Stimulated activated naive CD8-positive, alpha-beta T cell treated with anti-CD3 and anti-CD28 coated beads, Interleukin-15, amount 100 ng/mL, for 72 hours (primary cell): ENCODE data around the gene RCVRN.

Experiments
- ATAC-seq: fragments of 150-1000 bp; cut with Tn5 transposase; 2 replicates; pipeline ENCODE4 v1.10.0; 2021; ENCODE audit warnings: mild to moderate bottlenecking, moderate library complexity
- DNase-seq, 2 donors: peaks; one replicate each; pipeline ENCODE4 v3.0.0; 2021 to 2022
- H3K27ac Mint-ChIP-seq, 2 donors: one replicate each; pipeline ENCODE4 v1.8.0; 2022; ENCODE audit warnings: mild to moderate bottlenecking in 2 of 2, mixed read lengths in 2 of 2, moderate library complexity in 2 of 2
- H3K27me3 Mint-ChIP-seq: one replicate; pipeline ENCODE4 v1.8.0; 2022; ENCODE audit warnings: mixed read lengths
- H3K4me1 Mint-ChIP-seq: one replicate; pipeline ENCODE4 v1.8.0; 2022; ENCODE audit warnings: mild to moderate bottlenecking, mixed read lengths
- H3K4me3 Mint-ChIP-seq, 2 donors: one replicate each; pipeline ENCODE4 v1.8.0; 2022; ENCODE audit warnings: mild to moderate bottlenecking in 2 of 2, mixed read lengths in 2 of 2, moderate library complexity in 1 of 2
- H3K9me3 Mint-ChIP-seq, 2 donors: one replicate each; pipeline ENCODE4 v1.8.0; 2022; ENCODE audit warnings: mixed read lengths in 2 of 2

The RCVRN gene

GRCh38 chr17:9905078-9905415 lies at the start of gene RCVRN:
TSS of gene RCVRN (minus strand) at chr17:9905271. CDS start at chr17:9905180, 91 bp downstream.
- Mint-ChIP-seq H3K4me1 (no peaks in the 10 kb centered on the region), H3K27ac (peak within 1 kb of the TSS in 1 of 2 donors; percentile 49), H3K4me3 (no peak within 1 kb of the TSS), H3K27me3 (peaks cover 29% of the 10 kb centered on the region), H3K9me3 (no peaks in the 10 kb centered on the region)
- DNase-seq (no peak), ATAC-seq (no peak)

GRCh38 chr17:9953492-9953891 lies 48.4 kb upstream of the RCVRN start:
- H3K9me3 Mint-ChIP-seq = no peaks in the 10 kb centered on the region
- ATAC-seq (no peak), DNase-seq (no peak)
- H3K4me3 Mint-ChIP-seq = no peak overlapping the region
- no peak overlapping the region for H3K27ac Mint-ChIP-seq
- H3K27me3 Mint-ChIP-seq = no peaks in the 10 kb centered on the region
- no peaks in the 10 kb centered on the region for H3K4me1 Mint-ChIP-seq

- DNase-seq = no peak
- Mint-ChIP-seq H3K27me3 (no peaks in the 10 kb centered on the region), H3K4me1 (no peaks in the 10 kb centered on the region), H3K4me3 (no peak overlapping the region), H3K9me3 (no peaks in the 10 kb centered on the region), H3K27ac (no peak overlapping the region)
- no peak for ATAC-seq
Observed at GRCh38 chr17:9951803-9952202, 46.7 kb upstream of the RCVRN start.

GRCh38 chr17:9948928-9949327 lies 43.9 kb upstream of the RCVRN start:
- H3K9me3 Mint-ChIP-seq = no peaks in the 10 kb centered on the region
- H3K27me3 Mint-ChIP-seq = no peaks in the 10 kb centered on the region
- no peaks in the 10 kb centered on the region for H3K4me1 Mint-ChIP-seq
- H3K27ac Mint-ChIP-seq = no peak overlapping the region
- no peak for ATAC-seq
- H3K4me3 Mint-ChIP-seq = no peak overlapping the region
- DNase-seq = no peak

GRCh38 chr17:9944704-9945103 lies 39.6 kb upstream of the RCVRN start:
- Mint-ChIP-seq H3K4me1 (no peaks in the 10 kb centered on the region), H3K4me3 (no peak overlapping the region), H3K27ac (no peak overlapping the region), H3K27me3 (no peaks in the 10 kb centered on the region), H3K9me3 (no peaks in the 10 kb centered on the region)
- DNase-seq (no peak), ATAC-seq (no peak)

GRCh38 chr17:9943343-9943742 lies 38.3 kb upstream of the RCVRN start:
- H3K4me1 Mint-ChIP-seq = no peaks in the 10 kb centered on the region
- H3K9me3 Mint-ChIP-seq = no peaks in the 10 kb centered on the region
- DNase-seq = no peak
- no peaks in the 10 kb centered on the region for H3K27me3 Mint-ChIP-seq
- no peak for ATAC-seq
- no peak overlapping the region for H3K4me3 Mint-ChIP-seq
- no peak overlapping the region for H3K27ac Mint-ChIP-seq

GRCh38 chr17:9942885-9943284 lies 37.8 kb upstream of the RCVRN start:
- Mint-ChIP-seq H3K27ac (no peak overlapping the region), H3K4me3 (no peak overlapping the region), H3K27me3 (no peaks in the 10 kb centered on the region), H3K4me1 (no peaks in the 10 kb centered on the region), H3K9me3 (no peaks in the 10 kb centered on the region)
- DNase-seq (no peak), ATAC-seq (no peak)

GRCh38 chr17:9941305-9941704 lies 36.2 kb upstream of the RCVRN start:
- Mint-ChIP-seq H3K9me3 (no peaks in the 10 kb centered on the region), H3K4me3 (no peak overlapping the region), H3K27ac (no peak overlapping the region), H3K27me3 (no peaks in the 10 kb centered on the region), H3K4me1 (no peaks in the 10 kb centered on the region)
- ATAC-seq (no peak), DNase-seq (no peak)

GRCh38 chr17:9940841-9941240 lies 35.8 kb upstream of the RCVRN start:
- Mint-ChIP-seq H3K4me1 (no peaks in the 10 kb centered on the region), H3K27ac (no peak overlapping the region), H3K27me3 (no peaks in the 10 kb centered on the region), H3K9me3 (no peaks in the 10 kb centered on the region), H3K4me3 (no peak overlapping the region)
- no peak for DNase-seq
- no peak for ATAC-seq

GRCh38 chr17:9938764-9939163 lies 33.7 kb upstream of the RCVRN start:
- DNase-seq (no peak), ATAC-seq (no peak)
- Mint-ChIP-seq H3K9me3 (no peaks in the 10 kb centered on the region), H3K4me1 (no peaks in the 10 kb centered on the region), H3K27me3 (no peaks in the 10 kb centered on the region), H3K4me3 (no peak overlapping the region), H3K27ac (no peak overlapping the region)

GRCh38 chr17:9937901-9938300 lies 32.8 kb upstream of the RCVRN start:
- no peak for ATAC-seq
- Mint-ChIP-seq H3K9me3 (no peaks in the 10 kb centered on the region), H3K4me3 (no peak overlapping the region), H3K4me1 (no peaks in the 10 kb centered on the region), H3K27ac (no peak overlapping the region), H3K27me3 (no peaks in the 10 kb centered on the region)
- DNase-seq = no peak

- no peaks in the 10 kb centered on the region for H3K9me3 Mint-ChIP-seq
- no peak overlapping the region for H3K27ac Mint-ChIP-seq
- ATAC-seq (no peak), DNase-seq (no peak)
- no peaks in the 10 kb centered on the region for H3K27me3 Mint-ChIP-seq
- no peaks in the 10 kb centered on the region for H3K4me1 Mint-ChIP-seq
- no peak overlapping the region for H3K4me3 Mint-ChIP-seq
Observed at GRCh38 chr17:9937241-9937761, 32.2 kb upstream of the RCVRN start.

GRCh38 chr17:9936095-9936494 lies 31.0 kb upstream of the RCVRN start:
- no peaks in the 10 kb centered on the region for H3K9me3 Mint-ChIP-seq
- H3K4me3 Mint-ChIP-seq = no peak overlapping the region
- no peak for ATAC-seq
- H3K4me1 Mint-ChIP-seq = no peaks in the 10 kb centered on the region
- DNase-seq = no peak
- no peak overlapping the region for H3K27ac Mint-ChIP-seq
- H3K27me3 Mint-ChIP-seq = no peaks in the 10 kb centered on the region

- H3K27ac Mint-ChIP-seq = peak overlapping the region in 1 of 2 donors; percentile 44
- H3K4me1 Mint-ChIP-seq = no peaks in the 10 kb centered on the region
- no peak for ATAC-seq
- no peak for DNase-seq
- H3K27me3 Mint-ChIP-seq = no peaks in the 10 kb centered on the region
- no peaks in the 10 kb centered on the region for H3K9me3 Mint-ChIP-seq
- no peak overlapping the region for H3K4me3 Mint-ChIP-seq
Observed at GRCh38 chr17:9935408-9935807, 30.3 kb upstream of the RCVRN start.

GRCh38 chr17:9934331-9934730 lies 29.3 kb upstream of the RCVRN start:
- H3K4me3 Mint-ChIP-seq = no peak overlapping the region
- no peaks in the 10 kb centered on the region for H3K27me3 Mint-ChIP-seq
- H3K4me1 Mint-ChIP-seq = no peaks in the 10 kb centered on the region
- no peak overlapping the region for H3K27ac Mint-ChIP-seq
- H3K9me3 Mint-ChIP-seq = no peaks in the 10 kb centered on the region
- no peak for ATAC-seq
- no peak for DNase-seq

- no peak for DNase-seq
- H3K9me3 Mint-ChIP-seq = no peaks in the 10 kb centered on the region
Observed at GRCh38 chr17:9932491-9932890, 27.4 kb upstream of the RCVRN start.

GRCh38 chr17:9931144-9931741 lies 26.2 kb upstream of the RCVRN start:
- DNase-seq = no peak
- H3K27me3 Mint-ChIP-seq = no peaks in the 10 kb centered on the region
- H3K27ac Mint-ChIP-seq = no peak overlapping the region
- H3K4me1 Mint-ChIP-seq = no peaks in the 10 kb centered on the region
- H3K4me3 Mint-ChIP-seq = no peak overlapping the region
- no peak for ATAC-seq
- H3K9me3 Mint-ChIP-seq = no peaks in the 10 kb centered on the region

More at GRCh38 chr17:9932491-9932890, 27.4 kb upstream of the RCVRN start:
- no peaks in the 10 kb centered on the region for H3K4me1 Mint-ChIP-seq
- ATAC-seq = no peak
- no peak overlapping the region for H3K4me3 Mint-ChIP-seq
- peak overlapping the region in 1 of 2 donors; percentile 62 for H3K27ac Mint-ChIP-seq
- no peaks in the 10 kb centered on the region for H3K27me3 Mint-ChIP-seq
